Bronchial epithelial cell (primary cell): Measurements from ENCODE around the gene CACNB4. TPM values are rescaled to one million over a fixed set of nuclear protein-coding genes. Genes with fewer than 3 reads are reported as not detected.
"Not testable (repeated sequence)": the region's sequence is repeated elsewhere in the genome, so short reads cannot be mapped to it uniquely, and the experiment has no call there.

Experiments used
- DNase-seq: peaks from one replicate; pipeline ENCODE4 v3.0.0-alpha.2; 2010; ENCODE audit warnings: low read depth
- FAIRE-seq: peaks from 2 replicates; lab custom pipeline; 2011; peaks lifted over from hg19 to GRCh38; lab: Jason Lieb, UNC
- H3K27me3 ChIP-seq: 2 replicates; pipeline ENCODE4 v1.5.1; 2011; ENCODE audit warnings: low read length; ENCODE audit not compliant: control insufficient read depth, insufficient read depth
- H3K36me3 ChIP-seq: 2 replicates; pipeline ENCODE4 v1.5.1; 2011; ENCODE audit warnings: low read length; ENCODE audit not compliant: control insufficient read depth, insufficient read depth
- H3K4me3 ChIP-seq: 2 replicates; pipeline ENCODE4 v1.5.1; 2011; ENCODE audit warnings: mild to moderate bottlenecking, low read depth, low read length, control low read depth
- CTCF ChIP-seq: IDR thresholded peaks from 2 replicates; pipeline ENCODE4 v1.5.1; 2011; ENCODE audit warnings: mild to moderate bottlenecking, moderate library complexity, low read length, control low read depth, inconsistent platforms; ENCODE audit not compliant: insufficient read depth, severe bottlenecking
- total RNA-seq: library from RNA; depleted of rRNA; stranded (reverse); fragments of >200 nt; gene quantifications from 2 replicates; pipeline ENCODE4 v1.2.1, GENCODE V29; 2014

CACNB4 gene
- total RNA-seq, 1 donor from 2014 or later: 0.53 TPM

DNA sequence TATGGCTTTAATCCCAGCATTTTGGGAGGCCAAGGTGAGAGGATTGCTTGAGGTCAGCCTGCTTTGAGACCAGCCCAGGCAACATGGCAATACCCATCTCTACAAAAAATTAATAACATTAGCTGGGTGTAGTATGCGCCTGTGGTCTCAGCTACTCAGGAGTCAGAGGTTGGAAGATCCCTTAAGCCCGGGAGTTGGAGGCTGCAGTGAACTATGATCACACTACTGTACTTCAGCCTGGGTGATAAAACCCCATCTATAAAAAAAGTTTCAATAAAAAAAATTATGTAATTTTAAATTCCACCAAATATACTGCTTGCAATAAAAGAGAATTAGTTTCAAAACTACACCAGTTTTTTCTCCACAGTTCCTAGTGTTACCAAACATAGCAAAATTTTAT lies 23.3 kb upstream of the CACNB4 start:
- Histone ChIP-seq H3K4me3 (no peak overlapping the region), H3K27me3 (no peaks in the 10 kb centered on the region), H3K36me3 (peaks cover 1% of the 10 kb centered on the region)
- TF ChIP-seq CTCF: no peak
- DNase-seq (no peak), FAIRE-seq (no peak)

DNA sequence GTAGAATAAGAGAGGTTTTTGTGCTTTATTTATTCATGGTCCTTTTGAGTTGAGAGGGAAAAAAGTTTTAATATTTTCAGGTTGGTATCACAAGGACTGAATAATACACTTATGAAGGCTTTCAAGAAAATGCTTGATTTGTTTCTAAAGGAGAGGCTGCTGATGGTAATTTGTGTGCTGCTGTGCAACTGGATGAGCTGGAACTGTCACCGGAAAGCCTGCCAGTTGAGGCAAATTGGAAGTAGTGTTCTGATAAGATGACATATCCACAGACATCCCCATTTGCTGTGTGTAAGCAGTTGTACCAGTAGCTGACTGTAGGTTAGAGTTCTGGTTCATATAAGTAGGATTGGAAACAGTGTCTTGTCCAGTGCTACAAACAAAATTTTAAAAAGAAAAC lies 21.6 kb upstream of the CACNB4 start:
- TF ChIP-seq CTCF: no peak
- no peaks in the 10 kb centered on the region for H3K27me3 ChIP-seq
- H3K36me3 ChIP-seq: peaks cover 1% of the 10 kb centered on the region
- DNase-seq (no peak), FAIRE-seq (no peak)
- no peak overlapping the region for H3K4me3 ChIP-seq

- no peaks in the 10 kb centered on the region for H3K36me3 ChIP-seq
- no peak overlapping the region for H3K4me3 ChIP-seq
- FAIRE-seq (no peak), DNase-seq (no peak)
- TF ChIP-seq CTCF: no peak
- no peaks in the 10 kb centered on the region for H3K27me3 ChIP-seq
These were observed 17.1 kb upstream of the CACNB4 start for GRCh38 chr2:152115952-152116351.

DNA sequence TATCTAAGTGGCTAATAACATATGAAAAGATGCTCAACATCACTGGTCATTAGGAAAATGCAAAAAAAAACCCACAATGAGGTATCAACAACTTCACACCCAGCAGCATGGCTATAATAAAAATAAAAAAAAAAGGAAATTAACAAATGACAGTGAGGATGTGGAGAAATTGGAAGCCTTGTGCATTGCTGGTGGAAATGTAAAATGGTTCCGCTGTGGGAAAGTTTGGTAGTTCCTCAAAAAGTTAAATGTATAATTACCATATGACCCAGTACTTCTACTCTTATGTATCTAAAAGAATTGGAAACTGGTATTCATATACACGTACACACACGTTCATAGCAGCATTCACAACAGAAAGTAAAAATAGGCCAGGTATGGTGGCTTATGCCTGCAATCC lies 15.5 kb upstream of the CACNB4 start:
- no peak for TF ChIP-seq CTCF
- Histone ChIP-seq H3K27me3 (no peaks in the 10 kb centered on the region), H3K36me3 (no peaks in the 10 kb centered on the region), H3K4me3 (no peak overlapping the region)
- DNase-seq (no peak), FAIRE-seq (no peak)

DNA sequence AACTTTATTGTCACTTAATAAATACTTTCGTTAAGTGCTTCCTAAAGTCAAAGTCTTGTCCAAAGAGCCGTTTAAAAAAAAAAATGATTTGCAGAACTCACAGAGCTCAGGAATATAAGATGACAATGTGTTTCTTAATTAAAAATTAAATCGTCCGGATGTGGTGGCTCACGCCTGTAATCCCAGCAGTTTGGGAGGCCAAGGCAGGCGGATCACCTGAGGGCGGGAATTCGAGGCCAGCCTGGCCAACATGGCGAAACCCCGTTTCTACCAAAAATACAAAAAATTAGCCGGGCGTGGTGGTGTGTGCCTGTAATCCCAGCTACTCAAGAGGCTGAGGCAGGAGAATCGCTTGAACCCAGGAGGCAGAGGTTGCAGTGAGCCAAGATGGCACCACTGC lies 8.3 kb upstream of the CACNB4 start:
- H3K27me3 ChIP-seq, H3K36me3 ChIP-seq, DNase-seq, H3K4me3 ChIP-seq, FAIRE-seq: not testable (repeated sequence)

DNA sequence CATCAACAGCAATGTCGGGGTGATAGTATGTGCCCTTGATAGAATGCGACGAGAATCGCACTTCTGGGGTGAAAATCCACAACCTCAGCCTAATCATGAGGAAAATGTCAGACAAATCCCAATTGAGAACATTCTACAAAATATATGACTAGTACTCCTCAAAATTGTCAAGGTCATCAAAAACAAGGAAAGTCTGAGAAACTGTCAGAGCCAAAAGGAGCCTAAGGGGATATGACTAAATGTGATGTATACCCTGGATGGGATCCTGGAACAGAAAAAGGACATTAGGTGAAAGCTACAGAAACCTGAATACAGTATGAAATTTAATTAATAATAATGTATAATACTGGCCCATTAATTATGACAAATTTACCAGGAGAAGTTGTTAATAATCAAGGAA lies 7.6 kb upstream of the CACNB4 start:
- DNase-seq (peak; percentile 55), FAIRE-seq (no peak)
- Histone ChIP-seq H3K4me3 (no peak overlapping the region), H3K36me3 (no peaks in the 10 kb centered on the region), H3K27me3 (no peaks in the 10 kb centered on the region)
- TF ChIP-seq CTCF: no peak
